Measurements from ENCODE around the gene TMEM201.

Gene TMEM201

GRCh38 chr1:9649769-9650168 lies 61.1 kb downstream of the TMEM201 start:
- in situ Hi-C loops (cut with HindIII; ENCODE audit: low sequenced_read_pairs) = loop anchor here (25.0 kb wide), 1 partner anchor 163 kb away; the partner anchor contains the start of gene CLSTN1
- no peak for TF ChIP-seq CTCF (IDR thresholded peaks at IDR 0.05; ENCODE audit: low read depth, low read length, missing control alignments)

GRCh38 chr1:9651220-9651564 lies 62.5 kb downstream of the TMEM201 start:
- H3K4me3 ChIP-seq (ENCODE audit: low read depth, low read length) = peak overlapping the region; percentile 33
- no peak for TF ChIP-seq CTCF (IDR thresholded peaks at IDR 0.05; ENCODE audit: low read depth, low read length, missing control alignments)
- in situ Hi-C loops (cut with HindIII; ENCODE audit: low sequenced_read_pairs) = no loop called here

More at GRCh38 chr1:9649769-9650168, 61.1 kb downstream of the TMEM201 start:
- DNase-seq (ENCODE audit: low read depth) = no peak
- H3K4me3 ChIP-seq (ENCODE audit: low read depth, low read length) = no peak overlapping the region

GRCh38 chr1:9651565-9652378 lies 63.1 kb downstream of the TMEM201 start, which contains the start of gene PIK3CD:
TSS of gene PIK3CD (plus strand) at chr1:9651731. CDS start at chr1:9710456, 58,725 bp downstream.
- TF ChIP-seq CTCF (IDR thresholded peaks at IDR 0.05; ENCODE audit: low read depth, low read length, missing control alignments) = no peak
- in situ Hi-C loops (cut with HindIII; ENCODE audit: low sequenced_read_pairs) = no loop called here
- no peak for DNase-seq (ENCODE audit: low read depth)
- peak within 1 kb of the TSS; percentile 33 for H3K4me3 ChIP-seq (ENCODE audit: low read depth, low read length)

More at GRCh38 chr1:9651220-9651564, 62.5 kb downstream of the TMEM201 start:
- DNase-seq (ENCODE audit: low read depth) = no peak

GRCh38 chr1:9652379-9653209 lies 63.9 kb downstream of the TMEM201 start:
- DNase-seq (ENCODE audit: low read depth) = no peak
- H3K4me3 ChIP-seq (ENCODE audit: low read depth, low read length) = peak overlapping the region; percentile 33
- no peak for TF ChIP-seq CTCF (IDR thresholded peaks at IDR 0.05; ENCODE audit: low read depth, low read length, missing control alignments)
- in situ Hi-C loops (cut with HindIII; ENCODE audit: low sequenced_read_pairs) = no loop called here

GRCh38 chr1:9653210-9653490 lies 64.4 kb downstream of the TMEM201 start:
- no peak for DNase-seq (ENCODE audit: low read depth)
- no peak for TF ChIP-seq CTCF (IDR thresholded peaks at IDR 0.05; ENCODE audit: low read depth, low read length, missing control alignments)
- H3K4me3 ChIP-seq (ENCODE audit: low read depth, low read length) = no peak overlapping the region
- in situ Hi-C loops (cut with HindIII; ENCODE audit: low sequenced_read_pairs) = no loop called here

- DNase-seq (ENCODE audit: low read depth) = no peak
- in situ Hi-C loops (cut with HindIII; ENCODE audit: low sequenced_read_pairs) = no loop called here
- no peak overlapping the region for H3K4me3 ChIP-seq (ENCODE audit: low read depth, low read length)
- no peak for TF ChIP-seq CTCF (IDR thresholded peaks at IDR 0.05; ENCODE audit: low read depth, low read length, missing control alignments)
Observed at GRCh38 chr1:9653491-9654050, 64.9 kb downstream of the TMEM201 start.

Measured in astrocyte of the cerebellum (primary cell).